ENCODE data around the gene RORC. TPM values are rescaled to one million over a fixed set of nuclear protein-coding genes. Genes with fewer than 3 reads are reported as not detected.
A peak's percentile ranks its signal among the peaks of the same experiment; 100 is the strongest.

RORC gene
- total and polyA plus RNA-seq, 2 donors, result 19.9 to 56.8 TPM

DNA sequence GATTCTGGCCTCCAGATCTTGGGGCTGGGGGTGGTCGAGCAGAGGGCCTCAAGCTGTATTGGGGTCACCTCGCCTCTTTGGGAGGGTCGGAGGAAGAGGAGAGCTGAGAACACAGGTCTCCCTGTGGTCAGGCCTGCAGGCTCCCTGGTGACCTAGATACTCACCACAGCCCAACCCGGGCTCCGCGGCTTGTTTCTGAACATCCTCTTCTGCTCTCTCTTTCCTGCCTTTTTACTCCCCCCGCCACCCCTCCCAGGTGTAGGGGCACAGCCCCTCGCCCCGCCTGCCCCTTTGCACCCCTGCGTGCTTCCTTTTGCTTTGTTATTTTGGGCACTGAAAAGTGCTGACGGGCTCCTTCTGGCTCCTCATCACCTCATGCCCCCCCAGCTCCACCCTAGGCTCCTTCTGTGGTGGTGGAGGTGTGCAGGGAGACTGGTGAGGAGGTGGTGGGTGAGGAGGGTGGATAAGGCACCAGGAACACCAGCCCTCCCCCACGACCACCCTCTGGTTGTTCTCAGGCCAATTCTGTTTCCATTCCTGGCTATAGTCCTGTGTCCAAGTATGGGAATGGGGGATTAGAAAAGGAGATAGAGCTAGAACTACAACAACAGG, 15.8 kb downstream of the RORC start:
- Histone ChIP-seq H3K9me3 (ENCODE audit: control insufficient read depth in 2 of 2, insufficient read depth in 1 of 2, low read length in 1 of 2) (peaks cover 0 to 2% of the 10 kb centered on the region in 2 donors), H3K27me3 (ENCODE audit: control insufficient read depth in 2 of 2, insufficient read depth in 1 of 2, low read length in 1 of 2) (no peaks in the 10 kb centered on the region), H3K4me3 (ENCODE audit: low read length in 2 of 2) (peak overlapping the region; percentile 23 to 43), H3K4me1 (ENCODE audit: control insufficient read depth in 2 of 2, insufficient read depth in 2 of 2, low read length in 2 of 2) (peaks cover 50 to 66% of the 10 kb centered on the region in 2 donors), H3K27ac (ENCODE audit: low read depth in 1 of 2, low read length in 1 of 2) (peak overlapping the region; percentile 6 to 94), H3K36me3 (ENCODE audit: control insufficient read depth in 2 of 2, insufficient read depth in 2 of 2, low read length in 1 of 2) (peaks cover 59 to 76% of the 10 kb centered on the region in 2 donors)
- DNase-seq (ENCODE audit: low read depth in 6 of 9, low spot score in 9 of 9), result peak in 3 of 9 donors; percentile 67 to 85 (median 72)
- WGBS, result 7% methylated on average over 12 of the region's 12 CpGs

DNA sequence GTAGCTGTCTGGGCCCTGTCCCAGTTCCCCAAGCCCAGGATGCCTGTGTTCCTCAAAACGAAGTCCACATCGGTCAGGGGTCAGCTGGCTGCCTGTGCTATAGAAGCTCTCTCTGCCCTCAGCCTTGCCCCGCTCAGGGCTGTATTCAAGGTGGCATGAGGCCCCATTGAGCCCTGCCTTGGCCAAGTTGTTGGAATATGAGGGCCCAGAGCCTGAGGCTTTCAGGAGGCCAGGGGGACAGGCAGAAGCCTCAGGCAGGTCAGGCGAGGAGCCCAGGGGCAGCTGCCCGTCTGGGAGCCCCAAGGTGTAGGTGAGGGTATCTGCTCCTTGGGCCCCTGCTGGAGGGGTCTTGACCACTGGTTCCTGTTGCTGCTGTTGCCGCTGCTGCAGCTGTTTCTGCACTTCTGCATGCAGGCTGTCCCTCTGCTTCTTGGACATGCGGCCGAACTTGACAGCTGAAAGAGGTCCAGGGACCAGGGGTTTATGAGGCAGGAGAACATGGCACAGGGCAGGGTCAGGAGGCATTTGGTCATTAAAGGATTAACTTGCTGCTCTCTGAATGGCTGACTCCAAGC, 16.5 kb downstream of the RORC start:
- H3K27ac ChIP-seq (ENCODE audit: low read depth in 1 of 2, low read length in 1 of 2), result peak overlapping the region; percentile 66 to 94
- WGBS, result 94% methylated on average over 8 of the region's 8 CpGs
- H3K4me1 ChIP-seq (ENCODE audit: control insufficient read depth in 2 of 2, insufficient read depth in 2 of 2, low read length in 2 of 2), result peaks cover 49 to 58% of the 10 kb centered on the region in 2 donors
- peaks cover 0 to 2% of the 10 kb centered on the region in 2 donors for H3K9me3 ChIP-seq (ENCODE audit: control insufficient read depth in 2 of 2, insufficient read depth in 1 of 2, low read length in 1 of 2)
- H3K36me3 ChIP-seq (ENCODE audit: control insufficient read depth in 2 of 2, insufficient read depth in 2 of 2, low read length in 1 of 2), result peaks cover 62 to 78% of the 10 kb centered on the region in 2 donors
- H3K27me3 ChIP-seq (ENCODE audit: control insufficient read depth in 2 of 2, insufficient read depth in 1 of 2, low read length in 1 of 2), result no peaks in the 10 kb centered on the region
- DNase-seq (ENCODE audit: low read depth in 6 of 9, low spot score in 9 of 9), result no peak
- no peak overlapping the region for H3K4me3 ChIP-seq (ENCODE audit: low read length in 2 of 2)

DNA sequence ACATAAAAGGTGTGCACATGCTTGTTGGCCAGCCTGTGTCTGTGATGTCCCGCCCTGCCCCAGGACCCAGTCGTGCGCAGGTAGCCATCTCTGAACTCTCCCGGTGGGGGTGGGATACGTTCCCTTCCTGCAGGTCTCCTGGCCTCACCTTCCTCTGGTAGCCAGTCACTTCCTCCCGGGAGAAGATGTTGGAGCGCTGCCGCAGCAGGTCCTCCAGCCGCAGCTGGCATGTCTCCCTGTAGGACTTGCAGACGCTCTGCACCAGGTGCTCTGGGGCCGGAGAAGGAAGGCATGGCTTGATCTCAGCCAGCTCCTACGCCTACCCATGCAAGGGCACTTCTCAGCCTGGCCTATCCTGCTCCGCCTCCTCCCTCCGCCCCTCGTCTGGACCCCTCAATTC, 17.2 kb downstream of the RORC start:
- H3K4me1 ChIP-seq (ENCODE audit: control insufficient read depth in 2 of 2, insufficient read depth in 2 of 2, low read length in 2 of 2), result peaks cover 42 to 52% of the 10 kb centered on the region in 2 donors
- no peak overlapping the region for H3K4me3 ChIP-seq (ENCODE audit: low read length in 2 of 2)
- H3K27me3 ChIP-seq (ENCODE audit: control insufficient read depth in 2 of 2, insufficient read depth in 1 of 2, low read length in 1 of 2), result no peaks in the 10 kb centered on the region
- WGBS, result 97% methylated on average over 15 of the region's 15 CpGs
- H3K27ac ChIP-seq (ENCODE audit: low read depth in 1 of 2, low read length in 1 of 2), result peak overlapping the region; percentile 50 to 94
- H3K36me3 ChIP-seq (ENCODE audit: control insufficient read depth in 2 of 2, insufficient read depth in 2 of 2, low read length in 1 of 2), result peaks cover 66 to 84% of the 10 kb centered on the region in 2 donors
- H3K9me3 ChIP-seq (ENCODE audit: control insufficient read depth in 2 of 2, insufficient read depth in 1 of 2, low read length in 1 of 2), result peaks cover 0 to 2% of the 10 kb centered on the region in 2 donors
- no peak for DNase-seq (ENCODE audit: low read depth in 6 of 9, low spot score in 9 of 9)

DNA sequence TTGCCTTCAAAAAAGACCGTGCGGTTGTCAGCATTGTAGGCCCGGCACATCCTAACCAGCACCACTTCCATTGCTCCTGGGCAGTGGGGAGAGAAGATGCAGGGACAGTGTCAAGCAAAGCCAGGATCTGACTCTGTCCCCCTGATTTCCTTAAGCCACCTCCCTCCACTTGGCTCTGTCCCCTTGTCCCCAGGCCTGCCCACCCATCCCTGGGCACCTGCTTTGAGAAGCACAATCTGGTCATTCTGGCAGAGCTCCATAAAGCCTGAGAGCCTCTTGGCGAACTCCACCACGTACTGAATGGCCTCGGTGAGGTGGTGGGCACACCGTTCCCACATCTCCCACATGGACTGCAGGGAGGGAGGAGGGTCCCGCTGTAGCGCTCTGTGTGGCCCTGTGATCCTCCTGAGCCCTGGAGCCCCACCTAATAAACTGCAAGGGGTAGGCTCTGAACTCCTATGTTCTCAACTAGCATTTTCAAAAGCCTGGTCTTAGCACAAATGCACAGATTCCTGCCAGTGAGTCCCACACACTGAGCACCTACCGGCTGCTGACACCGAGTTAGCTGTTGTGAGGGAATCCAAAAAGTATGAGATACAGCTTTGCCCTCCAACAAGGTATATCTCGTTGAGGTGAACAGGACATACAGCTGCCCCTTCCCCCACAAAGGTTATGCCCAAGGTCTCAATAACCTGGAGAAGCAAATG, 18.2 kb downstream of the RORC start:
- Histone ChIP-seq H3K4me3 (ENCODE audit: low read length in 2 of 2) (no peak overlapping the region), H3K4me1 (ENCODE audit: control insufficient read depth in 2 of 2, insufficient read depth in 2 of 2, low read length in 2 of 2) (peaks cover 34 to 42% of the 10 kb centered on the region in 2 donors), H3K27me3 (ENCODE audit: control insufficient read depth in 2 of 2, insufficient read depth in 1 of 2, low read length in 1 of 2) (no peaks in the 10 kb centered on the region), H3K36me3 (ENCODE audit: control insufficient read depth in 2 of 2, insufficient read depth in 2 of 2, low read length in 1 of 2) (peaks cover 74 to 89% of the 10 kb centered on the region in 2 donors), H3K27ac (ENCODE audit: low read depth in 1 of 2, low read length in 1 of 2) (no peak overlapping the region), H3K9me3 (ENCODE audit: control insufficient read depth in 2 of 2, insufficient read depth in 1 of 2, low read length in 1 of 2) (peaks cover 0 to 2% of the 10 kb centered on the region in 2 donors)
- 93% methylated on average over 12 of the region's 12 CpGs for WGBS
- DNase-seq (ENCODE audit: low read depth in 6 of 9, low spot score in 9 of 9), result no peak

DNA sequence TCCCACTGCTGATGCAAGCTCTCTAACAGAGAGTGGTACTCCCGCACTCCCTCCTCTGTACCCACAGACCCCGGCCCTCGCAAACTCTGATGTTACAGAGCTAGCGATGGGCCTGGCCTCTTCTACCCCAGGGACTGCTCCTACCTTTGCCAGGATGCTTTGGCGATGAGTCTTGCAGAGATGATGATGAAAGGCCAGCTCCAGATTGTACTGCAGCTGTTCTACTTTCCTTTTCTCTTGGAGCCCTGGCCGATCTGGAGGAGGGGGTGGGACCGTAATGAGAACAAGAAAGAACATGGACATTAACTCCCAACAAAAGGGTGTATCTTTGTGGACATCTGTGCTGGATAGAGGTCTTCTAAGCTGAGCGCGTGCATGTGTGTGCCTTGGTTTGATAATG, 20.4 kb downstream of the RORC start:
- Histone ChIP-seq H3K4me3 (ENCODE audit: low read length in 2 of 2) (no peak overlapping the region), H3K9me3 (ENCODE audit: control insufficient read depth in 2 of 2, insufficient read depth in 1 of 2, low read length in 1 of 2) (no peaks in the 10 kb centered on the region), H3K27me3 (ENCODE audit: control insufficient read depth in 2 of 2, insufficient read depth in 1 of 2, low read length in 1 of 2) (no peaks in the 10 kb centered on the region), H3K36me3 (ENCODE audit: control insufficient read depth in 2 of 2, insufficient read depth in 2 of 2, low read length in 1 of 2) (peaks cover 79 to 93% of the 10 kb centered on the region in 2 donors), H3K4me1 (ENCODE audit: control insufficient read depth in 2 of 2, insufficient read depth in 2 of 2, low read length in 2 of 2) (peaks cover 15 to 20% of the 10 kb centered on the region in 2 donors), H3K27ac (ENCODE audit: low read depth in 1 of 2, low read length in 1 of 2) (no peak overlapping the region)
- 91% methylated on average over 9 of the region's 9 CpGs for WGBS
- DNase-seq (ENCODE audit: low read depth in 6 of 9, low spot score in 9 of 9), result no peak

DNA sequence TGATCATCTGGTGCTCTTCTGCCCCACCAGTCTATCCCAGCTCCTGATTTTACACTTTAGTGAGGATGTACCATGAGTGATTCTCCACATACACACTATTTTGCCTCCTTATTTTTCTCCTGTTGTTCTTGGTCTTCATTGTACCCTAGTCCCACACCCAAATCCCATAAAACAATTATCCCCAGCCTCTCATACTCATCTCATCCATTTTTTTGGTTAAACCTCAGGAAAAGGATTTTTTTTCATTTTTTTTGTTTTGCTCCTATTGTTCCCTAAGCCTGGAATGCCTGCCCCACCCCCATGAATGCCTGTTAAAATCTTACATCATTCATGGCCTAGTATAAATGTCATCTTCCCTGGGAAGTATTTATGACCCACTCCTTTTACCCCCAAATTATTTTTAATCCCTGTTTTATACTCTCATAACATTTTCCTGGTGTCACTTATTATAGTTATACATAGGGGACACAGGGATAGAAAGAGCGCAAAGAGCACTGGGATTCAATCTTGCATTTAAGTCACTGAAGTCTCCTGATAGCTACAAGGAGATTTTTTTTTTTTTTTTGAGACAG, 21.5 kb downstream of the RORC start:
- no peak overlapping the region for H3K4me3 ChIP-seq (ENCODE audit: low read length in 2 of 2)
- no peak for DNase-seq (ENCODE audit: low read depth in 6 of 9, low spot score in 9 of 9)
- peaks cover 4 to 15% of the 10 kb centered on the region in 2 donors for H3K4me1 ChIP-seq (ENCODE audit: control insufficient read depth in 2 of 2, insufficient read depth in 2 of 2, low read length in 2 of 2)
- H3K9me3 ChIP-seq (ENCODE audit: control insufficient read depth in 2 of 2, insufficient read depth in 1 of 2, low read length in 1 of 2), result no peaks in the 10 kb centered on the region
- no peaks in the 10 kb centered on the region for H3K27me3 ChIP-seq (ENCODE audit: control insufficient read depth in 2 of 2, insufficient read depth in 1 of 2, low read length in 1 of 2)
- H3K36me3 ChIP-seq (ENCODE audit: control insufficient read depth in 2 of 2, insufficient read depth in 2 of 2, low read length in 1 of 2), result peaks cover 71 to 86% of the 10 kb centered on the region in 2 donors
- H3K27ac ChIP-seq (ENCODE audit: low read depth in 1 of 2, low read length in 1 of 2), result no peak overlapping the region
- WGBS, result 100% methylated on average over 1 of the region's 1 CpG

DNA sequence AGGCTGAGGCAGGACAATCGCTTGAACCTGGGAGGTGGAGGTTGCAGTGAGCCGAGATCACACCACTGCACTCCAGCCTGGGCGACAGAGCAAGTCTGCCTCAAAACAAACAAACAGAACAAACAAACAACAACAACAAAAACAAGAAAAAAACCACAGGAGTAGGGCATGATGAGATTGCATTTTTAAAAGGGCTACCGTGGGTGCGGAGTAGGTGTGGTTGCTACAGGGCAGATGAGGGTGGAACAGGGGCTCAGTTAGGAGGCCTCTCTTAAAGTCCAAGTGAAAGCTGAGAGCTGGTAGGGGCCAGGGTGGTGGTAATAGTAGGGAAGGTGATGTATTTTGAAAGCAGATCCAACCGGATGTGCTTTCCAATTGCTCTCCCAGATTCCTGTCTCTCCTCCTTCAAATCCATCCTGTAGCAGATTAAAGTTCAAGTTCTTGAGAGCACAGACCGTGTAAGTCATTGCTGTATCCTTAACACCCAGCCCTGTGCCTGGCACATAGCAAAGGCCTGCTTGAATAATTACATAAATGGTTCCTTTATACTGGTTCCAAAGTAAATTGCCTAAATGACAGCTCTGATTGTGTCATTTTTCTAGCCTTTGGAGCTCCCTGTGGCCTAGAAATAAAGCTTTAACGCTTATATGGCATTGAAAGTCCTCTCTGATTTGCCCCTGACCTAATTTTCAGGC, 22.2 kb downstream of the RORC start:
- WGBS, result 76% methylated on average over 8 of the region's 8 CpGs
- no peak for DNase-seq (ENCODE audit: low read depth in 6 of 9, low spot score in 9 of 9)
- no peak overlapping the region for H3K4me3 ChIP-seq (ENCODE audit: low read length in 2 of 2)

DNA sequence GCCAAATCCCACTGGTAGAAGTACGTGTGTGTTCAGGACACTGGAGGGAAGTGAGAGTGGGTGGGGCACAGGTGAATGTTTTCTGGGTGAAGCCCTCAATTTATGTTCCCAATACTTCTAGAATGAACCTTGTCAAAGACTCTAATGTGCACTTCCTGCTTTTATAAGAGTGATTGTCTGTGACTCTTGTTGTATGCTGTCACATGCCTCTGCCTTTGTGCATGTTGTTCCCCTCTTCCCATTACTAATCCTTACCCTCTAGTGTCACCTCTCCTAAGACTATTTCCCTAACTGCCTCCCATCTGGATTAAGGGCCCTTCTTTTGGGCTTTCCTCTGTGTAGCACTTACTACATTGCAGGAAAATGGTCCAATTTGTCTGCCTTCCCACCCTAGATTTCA, 23.8 kb downstream of the RORC start:
- no peak for DNase-seq (ENCODE audit: low read depth in 6 of 9, low spot score in 9 of 9)
- no peaks in the 10 kb centered on the region for H3K27me3 ChIP-seq (ENCODE audit: control insufficient read depth in 2 of 2, insufficient read depth in 1 of 2, low read length in 1 of 2)
- H3K27ac ChIP-seq (ENCODE audit: low read depth in 1 of 2, low read length in 1 of 2), result no peak overlapping the region
- peaks cover 0 to 8% of the 10 kb centered on the region in 2 donors for H3K4me1 ChIP-seq (ENCODE audit: control insufficient read depth in 2 of 2, insufficient read depth in 2 of 2, low read length in 2 of 2)
- 86% methylated on average over 1 of the region's 1 CpG for WGBS
- H3K4me3 ChIP-seq (ENCODE audit: low read length in 2 of 2), result no peak overlapping the region
- peaks cover 48 to 65% of the 10 kb centered on the region in 2 donors for H3K36me3 ChIP-seq (ENCODE audit: control insufficient read depth in 2 of 2, insufficient read depth in 2 of 2, low read length in 1 of 2)
- no peaks in the 10 kb centered on the region for H3K9me3 ChIP-seq (ENCODE audit: control insufficient read depth in 2 of 2, insufficient read depth in 1 of 2, low read length in 1 of 2)

More for the DNA sequence above, 22.2 kb downstream of the RORC start:
- Histone ChIP-seq H3K4me1 (ENCODE audit: control insufficient read depth in 2 of 2, insufficient read depth in 2 of 2, low read length in 2 of 2) (peaks cover 0 to 10% of the 10 kb centered on the region in 2 donors), H3K36me3 (ENCODE audit: control insufficient read depth in 2 of 2, insufficient read depth in 2 of 2, low read length in 1 of 2) (peaks cover 65 to 79% of the 10 kb centered on the region in 2 donors), H3K9me3 (ENCODE audit: control insufficient read depth in 2 of 2, insufficient read depth in 1 of 2, low read length in 1 of 2) (no peaks in the 10 kb centered on the region), H3K27ac (ENCODE audit: low read depth in 1 of 2, low read length in 1 of 2) (no peak overlapping the region), H3K27me3 (ENCODE audit: control insufficient read depth in 2 of 2, insufficient read depth in 1 of 2, low read length in 1 of 2) (no peaks in the 10 kb centered on the region)

Data from thymus (tissue), 11 donors.